KG1 (cell line): ENCODE measurements around the gene PDE8B.
"Not testable (repeated sequence)": the region's sequence is repeated elsewhere in the genome, so short reads cannot be mapped to it uniquely, and the experiment has no call there.

ENCODE experiments used
- DNase-seq: peaks from one replicate; lab custom pipeline; 2025; lab: John Stamatoyannopoulos, UW

PDE8B gene

GRCh38 chr5:77366717-77367500, 156.4 kb downstream of the PDE8B start:
- DNase-seq: no peak

- no peak for DNase-seq
Measured at GRCh38 chr5:77367741-77368140, 157.3 kb downstream of the PDE8B start.

DNA sequence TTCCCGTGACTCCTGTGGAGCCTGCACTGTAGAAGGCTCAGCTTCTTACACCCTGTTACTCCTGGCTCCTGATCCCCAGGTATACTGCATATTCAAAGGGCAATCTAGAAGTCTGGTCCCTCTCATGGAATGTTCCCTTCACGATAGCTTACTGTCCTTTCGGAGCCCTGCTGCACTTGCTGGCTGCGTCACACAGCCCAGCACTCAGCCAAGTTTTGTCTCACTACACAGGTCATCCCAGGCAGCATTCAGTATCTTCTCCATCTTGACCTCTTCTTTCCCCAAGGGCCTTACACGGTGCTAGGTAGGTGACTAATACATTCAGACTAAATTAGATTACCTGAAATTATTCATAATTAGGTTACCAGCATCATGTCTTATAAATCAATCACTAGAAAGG, 157.9 kb downstream of the PDE8B start:
- no peak for DNase-seq

GRCh38 chr5:77369566-77369965, 159.1 kb downstream of the PDE8B start:
- no peak for DNase-seq

DNA sequence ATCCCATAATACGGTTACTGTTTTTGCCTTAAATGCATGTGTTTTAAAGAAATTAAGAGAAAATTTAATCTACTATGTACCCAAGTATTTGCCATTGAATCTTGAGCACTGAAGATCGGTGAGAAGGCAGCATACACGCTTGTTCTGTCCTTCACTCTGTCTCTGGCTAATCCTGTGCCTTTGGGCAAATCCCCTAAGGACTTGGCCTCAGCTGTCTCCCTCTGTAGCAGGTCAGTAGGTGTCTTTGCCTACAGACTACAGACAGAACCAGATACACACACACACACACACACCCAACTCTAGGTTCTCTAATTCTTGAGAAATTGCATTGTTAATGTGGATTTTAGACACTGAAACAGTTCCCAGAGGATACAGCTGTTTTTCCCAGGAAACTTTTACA, 164.2 kb downstream of the PDE8B start:
- DNase-seq: no peak

DNA sequence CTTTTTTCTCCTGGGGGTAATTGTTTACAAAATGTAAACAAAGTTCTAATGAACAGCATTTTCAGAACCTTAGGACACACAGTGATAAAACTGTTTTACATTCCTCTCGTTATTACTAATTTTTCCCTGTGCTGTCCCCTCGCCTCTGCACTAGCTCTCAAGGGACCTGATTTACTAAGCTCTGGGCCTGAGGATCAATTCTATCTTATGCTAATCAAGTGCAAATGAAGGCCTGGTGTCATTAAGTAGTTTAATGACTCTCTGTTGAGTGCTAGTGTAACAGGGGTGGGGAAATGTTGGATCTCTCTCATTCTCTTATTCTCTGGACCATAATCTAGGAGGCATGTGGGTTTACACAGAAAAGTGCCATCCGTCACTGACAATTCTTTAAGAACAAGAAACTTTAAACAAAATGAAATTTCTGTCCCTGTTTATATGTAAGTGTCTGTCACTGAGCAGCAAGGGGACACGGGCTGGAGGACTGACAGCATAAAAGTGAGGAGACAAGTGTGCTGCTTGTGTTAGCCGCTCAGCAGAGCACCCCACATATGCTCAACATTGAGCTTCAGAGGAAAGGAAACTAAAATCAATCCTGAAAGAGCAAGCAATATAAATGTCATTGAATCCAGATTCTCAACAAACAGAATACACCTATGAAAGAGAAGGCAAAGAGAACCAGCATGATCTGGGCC, 166.3 kb downstream of the PDE8B start:
- DNase-seq: no peak

GRCh38 chr5:77379558-77380061, 169.1 kb downstream of the PDE8B start:
- no peak for DNase-seq

- no peak for DNase-seq
Measured at GRCh38 chr5:77380636-77381035, 170.2 kb downstream of the PDE8B start.

DNA sequence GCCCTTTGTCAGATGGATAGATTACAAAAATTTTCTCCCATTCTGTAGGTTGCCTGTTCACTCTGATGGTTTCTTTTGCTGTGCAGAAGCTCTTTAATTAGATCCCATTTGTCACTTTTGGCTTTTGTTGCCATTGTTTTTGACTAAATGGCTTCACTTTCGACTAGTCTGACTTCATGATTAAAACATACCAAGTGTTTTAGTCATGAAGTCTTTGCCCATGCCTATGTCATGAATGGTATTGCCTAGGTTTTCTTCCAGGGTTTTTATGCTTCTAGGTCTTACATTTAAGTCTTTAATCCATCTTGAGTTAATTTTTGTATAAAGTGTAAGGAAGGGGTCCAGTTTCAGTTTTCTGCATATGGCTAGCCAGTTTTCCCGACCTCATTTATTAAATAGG, 172.9 kb downstream of the PDE8B start:
- DNase-seq: not testable (repeated sequence)

DNA sequence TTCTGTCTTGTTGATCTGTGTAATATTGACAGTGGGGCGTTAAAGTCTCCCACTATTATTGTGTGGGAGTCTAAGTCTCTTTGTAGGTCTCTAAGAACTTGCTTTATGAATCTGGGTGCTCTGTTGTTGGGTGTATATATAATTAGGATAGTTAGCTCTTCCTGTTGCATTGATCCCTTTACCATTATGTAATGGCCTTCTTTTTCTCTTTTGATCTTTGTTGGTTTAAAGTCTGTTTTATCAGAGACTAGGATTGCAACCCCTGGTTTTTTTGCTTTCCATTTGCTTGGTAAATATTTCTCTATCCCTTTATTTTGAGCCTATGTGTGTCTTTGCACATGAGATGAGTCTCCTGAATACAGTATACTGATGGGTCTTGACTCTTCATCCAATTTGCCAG, 175.9 kb downstream of the PDE8B start:
- DNase-seq: not testable (repeated sequence)

- DNase-seq: no peak
Measured at GRCh38 chr5:77389746-77390145, 179.3 kb downstream of the PDE8B start.

- no peak for DNase-seq
Measured at GRCh38 chr5:77390221-77390620, 179.7 kb downstream of the PDE8B start.

DNA sequence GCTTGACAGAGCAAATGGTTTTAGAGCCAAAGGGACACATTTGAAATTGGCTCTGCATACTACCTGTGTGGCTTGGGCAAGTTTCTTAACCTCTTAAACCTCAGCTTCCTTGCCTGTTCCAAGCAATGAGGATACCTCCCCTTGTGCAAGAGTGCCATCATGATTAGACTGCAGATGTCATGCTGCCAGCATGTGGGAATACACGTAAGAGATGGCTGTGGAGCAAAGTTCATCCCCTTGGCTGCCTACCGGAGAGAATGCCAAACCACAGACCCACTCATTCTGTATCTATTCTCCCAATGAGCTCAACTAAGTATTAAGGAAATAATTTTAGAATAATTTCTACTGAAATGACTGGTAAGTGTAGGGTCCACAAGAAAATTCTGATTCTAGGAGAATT, 180.3 kb downstream of the PDE8B start:
- DNase-seq: no peak

DNA sequence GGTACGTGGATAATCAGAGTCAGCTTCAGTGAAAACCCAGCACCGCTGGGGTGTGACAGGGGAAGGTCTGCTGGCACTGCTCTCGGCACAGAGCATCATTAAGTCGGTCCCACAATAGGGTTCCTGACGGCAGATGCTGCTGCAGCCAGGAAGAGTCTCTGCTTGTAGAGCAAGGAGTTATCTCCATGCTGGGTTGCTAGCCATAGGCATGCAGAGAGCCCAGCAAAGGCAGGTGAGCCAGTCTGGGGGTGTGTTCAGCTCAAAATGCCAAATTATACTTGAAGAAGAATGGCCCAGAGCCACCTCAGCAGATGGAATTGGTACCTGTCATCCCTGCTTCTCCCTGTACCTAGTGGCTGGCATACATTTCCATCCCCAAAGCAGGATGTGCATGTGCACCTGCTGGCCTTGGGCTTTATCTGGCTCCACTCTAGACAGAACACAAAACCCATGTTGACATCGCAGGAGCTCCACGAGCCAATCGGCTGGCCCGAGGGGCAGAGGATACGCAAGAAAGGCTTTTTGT, 180.8 kb downstream of the PDE8B start:
- DNase-seq: no peak

- no peak for DNase-seq
Measured at GRCh38 chr5:77394064-77394715, 183.7 kb downstream of the PDE8B start.

GRCh38 chr5:77396017-77396416, 185.5 kb downstream of the PDE8B start:
- no peak for DNase-seq

- DNase-seq: no peak
Measured at GRCh38 chr5:77397686-77398292, 187.3 kb downstream of the PDE8B start.

DNA sequence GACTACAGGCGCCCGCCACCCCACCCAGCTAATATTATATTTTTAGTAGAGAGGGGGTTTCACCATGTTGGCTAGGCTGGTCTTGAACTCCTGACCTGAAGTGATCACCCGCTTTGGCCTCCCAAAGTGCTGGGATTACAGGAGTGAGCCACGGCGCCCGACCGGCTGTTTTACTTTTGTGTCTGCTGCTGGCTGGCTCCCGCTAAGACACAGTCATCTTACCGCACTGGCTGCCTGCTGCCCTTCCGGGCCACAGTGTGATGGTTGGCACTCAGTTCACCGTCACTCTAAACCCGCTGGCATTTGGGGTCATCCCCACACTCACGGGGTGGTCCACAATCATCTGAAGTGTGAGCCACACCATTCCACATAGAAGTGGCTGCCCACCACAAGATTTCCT, 188.0 kb downstream of the PDE8B start:
- no peak for DNase-seq

- DNase-seq: no peak
Measured at GRCh38 chr5:77398896-77399295, 188.4 kb downstream of the PDE8B start.

DNA sequence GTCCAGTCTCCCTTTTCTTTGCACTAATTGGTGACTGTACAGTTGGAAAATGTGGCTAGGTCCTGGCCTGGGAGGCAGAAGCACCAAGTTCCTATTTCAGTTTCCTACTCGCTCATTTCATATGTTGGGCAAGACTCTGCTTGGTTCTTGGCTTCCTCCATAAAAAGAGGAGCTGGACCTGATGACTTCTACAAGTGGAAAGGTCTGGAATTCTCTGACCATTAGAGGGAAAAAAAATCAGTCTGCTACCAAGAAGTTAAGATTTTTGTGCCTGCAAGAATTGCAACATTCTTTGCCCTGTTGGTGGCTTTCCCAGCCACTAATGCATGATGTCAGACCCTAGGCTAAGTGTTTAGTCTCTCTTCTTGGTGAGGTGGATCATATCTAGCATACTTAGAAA, 190.2 kb downstream of the PDE8B start:
- DNase-seq: no peak

- no peak for DNase-seq
Measured at GRCh38 chr5:77402796-77403195, 192.3 kb downstream of the PDE8B start.

- no peak for DNase-seq
Measured at GRCh38 chr5:77407152-77407551, 196.7 kb downstream of the PDE8B start.
